GM23338 (cell line): Measurements from ENCODE around the gene PPP2R2B. TPM values are rescaled to one million over a fixed set of nuclear protein-coding genes. Genes with fewer than 3 reads are reported as not detected.
A peak's percentile ranks its signal among the peaks of the same experiment; 100 is the strongest.

ENCODE experiments used
- ATAC-seq: fragments of 200-7000 bp; cut with Tn5 transposase; 3 replicates; pipeline ENCODE4 v1.9.1; 2020
- DNase-seq: peaks from one replicate; pipeline ENCODE4 v3.0.0-alpha.2; 2015; ENCODE audit warnings: low spot score
- H2AFZ ChIP-seq: fragments of 200-600 bp; sonication (generic); 2 replicates; pipeline ENCODE4 v1.8.0; 2016; ENCODE audit warnings: antibody characterized with exemption, mild to moderate bottlenecking, moderate library complexity
- H3F3A ChIP-seq: fragments of 200-600 bp; sonication (generic); replicated peaks from 2 replicates; pipeline ENCODE4 v1.8.0; 2017; ENCODE audit warnings: antibody characterized with exemption, mixed run types, low read depth
- H3K27ac ChIP-seq: fragments of 200-600 bp; sonication (generic); 2 replicates; pipeline ENCODE4 v1.6.1; 2016; ENCODE audit warnings: low read depth
- H3K27me3 ChIP-seq: fragments of 200-600 bp; sonication (generic); 2 replicates; pipeline ENCODE4 v1.8.0; 2016; ENCODE audit warnings: mild to moderate bottlenecking, mixed run types, moderate library complexity; ENCODE audit not compliant: insufficient read depth
- H3K36me3 ChIP-seq: fragments of 200-600 bp; sonication (generic); 2 replicates; pipeline ENCODE4 v1.8.0; 2016; ENCODE audit warnings: mild to moderate bottlenecking; ENCODE audit not compliant: insufficient read depth
- H3K4me1 ChIP-seq: fragments of 200-600 bp; sonication (generic); 2 replicates; pipeline ENCODE4 v1.8.0; 2016; ENCODE audit warnings: mild to moderate bottlenecking, moderate library complexity; ENCODE audit not compliant: insufficient read depth
- H3K4me2 ChIP-seq: fragments of 200-600 bp; sonication (generic); 2 replicates; pipeline ENCODE4 v1.7.1; 2017; ENCODE audit warnings: mixed run types
- H3K4me3 ChIP-seq: fragments of 200-600 bp; sonication (generic); 2 replicates; pipeline ENCODE4 v1.6.1; 2016; ENCODE audit warnings: mixed run types
- H3K79me2 ChIP-seq: fragments of 200-600 bp; sonication (generic); replicated peaks from 2 replicates; pipeline ENCODE4 v1.8.0; 2017; ENCODE audit warnings: mild to moderate bottlenecking; ENCODE audit not compliant: insufficient read depth
- H3K9me2 ChIP-seq: fragments of 200-600 bp; sonication (generic); 2 replicates; pipeline ENCODE4 v1.8.0; 2017; ENCODE audit not compliant: insufficient read depth
- H4K20me1 ChIP-seq: fragments of 200-600 bp; sonication (generic); replicated peaks from 2 replicates; pipeline ENCODE4 v1.8.0; 2017; ENCODE audit warnings: mild to moderate bottlenecking; ENCODE audit not compliant: insufficient read depth
- H3K27ac Mint-ChIP-seq: 2 replicates; pipeline ENCODE4 v1.8.0; 2020; ENCODE audit warnings: inconsistent platforms, mild to moderate bottlenecking, moderate library complexity, mixed read lengths
- H3K27me3 Mint-ChIP-seq: 3 replicates; pipeline ENCODE4 v1.8.0; 2022; ENCODE audit warnings: low read depth, mild to moderate bottlenecking, moderate library complexity, mixed read lengths, inconsistent platforms; ENCODE audit not compliant: insufficient read depth, poor library complexity
- H3K36me3 Mint-ChIP-seq: 3 replicates; pipeline ENCODE4 v1.8.0; 2021; ENCODE audit warnings: low read depth, mild to moderate bottlenecking, inconsistent platforms, moderate library complexity, mixed read lengths
- H3K4me1 Mint-ChIP-seq: 3 replicates; pipeline ENCODE4 v1.8.0; 2020; ENCODE audit warnings: mild to moderate bottlenecking, inconsistent platforms, mixed read lengths
- H3K4me3 Mint-ChIP-seq: 3 replicates; pipeline ENCODE4 v1.8.0; 2021; ENCODE audit warnings: moderate library complexity, mild to moderate bottlenecking, inconsistent platforms, mixed read lengths
- H3K9me3 Mint-ChIP-seq: 3 replicates; pipeline ENCODE4 v1.8.0; 2020; ENCODE audit warnings: moderate library complexity, mild to moderate bottlenecking, inconsistent platforms, mixed read lengths
- CREB1 ChIP-seq: fragments of 250-450 bp; sonication (Bioruptor Pico); IDR thresholded peaks from 2 replicates; pipeline ENCODE4 v1.5.0; 2020; ENCODE audit warnings: low read depth, mild to moderate bottlenecking, moderate library complexity
- EZH2 ChIP-seq: fragments of 200-600 bp; sonication (generic); IDR thresholded peaks from one replicate; pipeline ENCODE4 v1.8.0; 2017; ENCODE audit warnings: antibody characterized with exemption, mild to moderate bottlenecking, low read depth; ENCODE audit not compliant: unreplicated experiment
- EZH2phosphoT487 ChIP-seq: fragments of 200-600 bp; sonication (generic); IDR thresholded peaks from one replicate; pipeline ENCODE4 v1.8.1; 2018; ENCODE audit warnings: antibody characterized with exemption; ENCODE audit not compliant: unreplicated experiment
- JUNB ChIP-seq: IDR thresholded peaks from one replicate; pipeline ENCODE4 v1.6.1; 2016; ENCODE audit warnings: antibody characterized with exemption; ENCODE audit not compliant: unreplicated experiment
- NANOG ChIP-seq: IDR thresholded peaks from 2 replicates; pipeline ENCODE4 v1.6.1; 2016; ENCODE audit warnings: antibody characterized with exemption, borderline replicate concordance
- POLR2AphosphoS5 ChIP-seq: IDR thresholded peaks from 2 replicates; pipeline ENCODE4 v1.6.1; 2016; ENCODE audit warnings: antibody characterized with exemption, low read depth
- STAT1 ChIP-seq: IDR thresholded peaks from one replicate; pipeline ENCODE4 v1.6.1; 2016; ENCODE audit warnings: antibody characterized with exemption; ENCODE audit not compliant: unreplicated experiment
- ZNF114 ChIP-seq: fragments of 250-450 bp; sonication (Bioruptor Pico); IDR thresholded peaks from 2 replicates; pipeline ENCODE4 v1.5.0; 2020; ENCODE audit warnings: mild to moderate bottlenecking, moderate library complexity
- ZNF331 ChIP-seq: fragments of 250-450 bp; sonication (Bioruptor Pico); IDR thresholded peaks from 2 replicates; pipeline ENCODE4 v1.5.0; 2020; ENCODE audit warnings: low read depth, mild to moderate bottlenecking, moderate library complexity
- polyA plus RNA-seq: library from polyadenylated mRNA; unstranded; fragments of >200 nt; fragmentation: Nextera tagmentation; extraction: Ambion mirVana; gene quantifications from 2 replicates; pipeline ENCODE4 v1.2.1, GENCODE V29; 2016
- total RNA-seq: library from RNA; depleted of rRNA; stranded (reverse); fragments of >200 nt; shearing (Covaris generic); gene quantifications from 2 replicates; pipeline ENCODE4 v1.2.3, GENCODE V29; 2014
- TF ChIP-seq, protein P1 (sequence below): IDR thresholded peaks from 2 replicates; pipeline ENCODE4 v1.6.1; 2016; ENCODE audit warnings: antibody characterized with exemption
- TF ChIP-seq, protein P2 (sequence below): fragments of 250-450 bp; sonication (Bioruptor Pico); IDR thresholded peaks from 2 replicates; pipeline ENCODE4 v1.5.0; 2020; ENCODE audit warnings: mild to moderate bottlenecking, moderate library complexity
- TF ChIP-seq, protein P3 (sequence below), 2 experiments: fragments of 200-600 bp in 1 of 2; sonication (generic) in 1 of 2; conservative IDR thresholded peaks; 2 replicates each; pipeline versions ENCODE4 v1.5.1 to v1.6.1; 2016 to 2017; ENCODE audit warnings: antibody characterized with exemption in 2 of 2, low read depth in 2 of 2, mild to moderate bottlenecking in 2 of 2, moderate library complexity in 1 of 2
- TF ChIP-seq, protein P4 (sequence below): IDR thresholded peaks from one replicate; pipeline ENCODE4 v1.6.1; 2018; ENCODE audit warnings: antibody characterized with exemption; ENCODE audit not compliant: unreplicated experiment

The PPP2R2B gene
- total and polyA plus RNA-seq, 2 experiments from 2014 or later: 21.3 to 33.9 TPM

DNA sequence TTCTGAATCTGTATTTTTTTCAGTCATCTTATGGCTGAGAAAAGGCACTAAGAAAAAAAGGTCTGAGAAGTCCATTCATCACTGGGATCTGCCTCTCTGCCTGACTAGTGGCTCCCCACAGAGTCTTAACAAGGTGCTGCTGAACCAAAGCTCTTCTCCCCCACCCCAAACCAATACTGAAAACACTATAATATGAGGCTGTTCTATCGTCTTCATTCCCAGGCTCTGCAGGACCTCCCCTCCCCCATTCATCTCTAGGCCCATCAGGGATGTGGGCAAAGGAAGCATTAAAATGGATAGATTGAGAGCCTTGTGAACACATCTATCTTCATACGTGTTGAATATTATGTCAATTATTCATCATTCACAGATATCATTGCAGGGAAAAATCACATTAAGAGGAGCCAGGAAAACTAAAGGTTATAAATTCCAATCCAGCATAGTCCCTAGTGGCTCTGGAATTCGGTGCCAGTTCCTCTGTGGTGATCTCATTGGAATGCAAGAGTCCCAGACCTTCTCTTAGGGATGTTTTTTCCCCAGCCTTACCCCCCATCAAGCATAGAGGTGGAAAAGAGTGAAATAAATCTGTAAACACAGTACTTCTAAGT is 318.2 kb downstream of the PPP2R2B start:
- peaks cover 12% of the 10 kb centered on the region for H3K9me3 Mint-ChIP-seq
- no peak overlapping the region for H3K4me3 Mint-ChIP-seq
- Histone ChIP-seq H3K4me1 (peaks cover 12% of the 10 kb centered on the region), H3K79me2 (no peaks in the 10 kb centered on the region), H3K9me2 (peaks cover 3% of the 10 kb centered on the region; the same call in 1 of the 2 replicates), H3K36me3 (no peaks in the 10 kb centered on the region), H2AFZ (no peak overlapping the region), H3K4me3 (no peak overlapping the region), H3K27ac (no peak overlapping the region), H3K27me3 (no peaks in the 10 kb centered on the region), H4K20me1 (no peaks in the 10 kb centered on the region), H3F3A (no peaks in the 10 kb centered on the region), H3K4me2 (no peak overlapping the region)
- DNase-seq (peak; percentile 70), ATAC-seq (peak; percentile 86)
- peak overlapping the region; percentile 44 for H3K27ac Mint-ChIP-seq
- TF ChIP-seq, protein P1, sequence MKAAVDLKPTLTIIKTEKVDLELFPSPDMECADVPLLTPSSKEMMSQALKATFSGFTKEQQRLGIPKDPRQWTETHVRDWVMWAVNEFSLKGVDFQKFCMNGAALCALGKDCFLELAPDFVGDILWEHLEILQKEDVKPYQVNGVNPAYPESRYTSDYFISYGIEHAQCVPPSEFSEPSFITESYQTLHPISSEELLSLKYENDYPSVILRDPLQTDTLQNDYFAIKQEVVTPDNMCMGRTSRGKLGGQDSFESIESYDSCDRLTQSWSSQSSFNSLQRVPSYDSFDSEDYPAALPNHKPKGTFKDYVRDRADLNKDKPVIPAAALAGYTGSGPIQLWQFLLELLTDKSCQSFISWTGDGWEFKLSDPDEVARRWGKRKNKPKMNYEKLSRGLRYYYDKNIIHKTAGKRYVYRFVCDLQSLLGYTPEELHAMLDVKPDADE: no peak
- TF ChIP-seq JUNB (no peak), ZNF331 (no peak), EZH2 (no peak), NANOG (no peak), STAT1 (no peak), EZH2phosphoT487 (no peak), CREB1 (CRISPR knock-in tag) (no peak), POLR2AphosphoS5 (no peak), ZNF114 (no peak)
- TF ChIP-seq, protein P2, sequence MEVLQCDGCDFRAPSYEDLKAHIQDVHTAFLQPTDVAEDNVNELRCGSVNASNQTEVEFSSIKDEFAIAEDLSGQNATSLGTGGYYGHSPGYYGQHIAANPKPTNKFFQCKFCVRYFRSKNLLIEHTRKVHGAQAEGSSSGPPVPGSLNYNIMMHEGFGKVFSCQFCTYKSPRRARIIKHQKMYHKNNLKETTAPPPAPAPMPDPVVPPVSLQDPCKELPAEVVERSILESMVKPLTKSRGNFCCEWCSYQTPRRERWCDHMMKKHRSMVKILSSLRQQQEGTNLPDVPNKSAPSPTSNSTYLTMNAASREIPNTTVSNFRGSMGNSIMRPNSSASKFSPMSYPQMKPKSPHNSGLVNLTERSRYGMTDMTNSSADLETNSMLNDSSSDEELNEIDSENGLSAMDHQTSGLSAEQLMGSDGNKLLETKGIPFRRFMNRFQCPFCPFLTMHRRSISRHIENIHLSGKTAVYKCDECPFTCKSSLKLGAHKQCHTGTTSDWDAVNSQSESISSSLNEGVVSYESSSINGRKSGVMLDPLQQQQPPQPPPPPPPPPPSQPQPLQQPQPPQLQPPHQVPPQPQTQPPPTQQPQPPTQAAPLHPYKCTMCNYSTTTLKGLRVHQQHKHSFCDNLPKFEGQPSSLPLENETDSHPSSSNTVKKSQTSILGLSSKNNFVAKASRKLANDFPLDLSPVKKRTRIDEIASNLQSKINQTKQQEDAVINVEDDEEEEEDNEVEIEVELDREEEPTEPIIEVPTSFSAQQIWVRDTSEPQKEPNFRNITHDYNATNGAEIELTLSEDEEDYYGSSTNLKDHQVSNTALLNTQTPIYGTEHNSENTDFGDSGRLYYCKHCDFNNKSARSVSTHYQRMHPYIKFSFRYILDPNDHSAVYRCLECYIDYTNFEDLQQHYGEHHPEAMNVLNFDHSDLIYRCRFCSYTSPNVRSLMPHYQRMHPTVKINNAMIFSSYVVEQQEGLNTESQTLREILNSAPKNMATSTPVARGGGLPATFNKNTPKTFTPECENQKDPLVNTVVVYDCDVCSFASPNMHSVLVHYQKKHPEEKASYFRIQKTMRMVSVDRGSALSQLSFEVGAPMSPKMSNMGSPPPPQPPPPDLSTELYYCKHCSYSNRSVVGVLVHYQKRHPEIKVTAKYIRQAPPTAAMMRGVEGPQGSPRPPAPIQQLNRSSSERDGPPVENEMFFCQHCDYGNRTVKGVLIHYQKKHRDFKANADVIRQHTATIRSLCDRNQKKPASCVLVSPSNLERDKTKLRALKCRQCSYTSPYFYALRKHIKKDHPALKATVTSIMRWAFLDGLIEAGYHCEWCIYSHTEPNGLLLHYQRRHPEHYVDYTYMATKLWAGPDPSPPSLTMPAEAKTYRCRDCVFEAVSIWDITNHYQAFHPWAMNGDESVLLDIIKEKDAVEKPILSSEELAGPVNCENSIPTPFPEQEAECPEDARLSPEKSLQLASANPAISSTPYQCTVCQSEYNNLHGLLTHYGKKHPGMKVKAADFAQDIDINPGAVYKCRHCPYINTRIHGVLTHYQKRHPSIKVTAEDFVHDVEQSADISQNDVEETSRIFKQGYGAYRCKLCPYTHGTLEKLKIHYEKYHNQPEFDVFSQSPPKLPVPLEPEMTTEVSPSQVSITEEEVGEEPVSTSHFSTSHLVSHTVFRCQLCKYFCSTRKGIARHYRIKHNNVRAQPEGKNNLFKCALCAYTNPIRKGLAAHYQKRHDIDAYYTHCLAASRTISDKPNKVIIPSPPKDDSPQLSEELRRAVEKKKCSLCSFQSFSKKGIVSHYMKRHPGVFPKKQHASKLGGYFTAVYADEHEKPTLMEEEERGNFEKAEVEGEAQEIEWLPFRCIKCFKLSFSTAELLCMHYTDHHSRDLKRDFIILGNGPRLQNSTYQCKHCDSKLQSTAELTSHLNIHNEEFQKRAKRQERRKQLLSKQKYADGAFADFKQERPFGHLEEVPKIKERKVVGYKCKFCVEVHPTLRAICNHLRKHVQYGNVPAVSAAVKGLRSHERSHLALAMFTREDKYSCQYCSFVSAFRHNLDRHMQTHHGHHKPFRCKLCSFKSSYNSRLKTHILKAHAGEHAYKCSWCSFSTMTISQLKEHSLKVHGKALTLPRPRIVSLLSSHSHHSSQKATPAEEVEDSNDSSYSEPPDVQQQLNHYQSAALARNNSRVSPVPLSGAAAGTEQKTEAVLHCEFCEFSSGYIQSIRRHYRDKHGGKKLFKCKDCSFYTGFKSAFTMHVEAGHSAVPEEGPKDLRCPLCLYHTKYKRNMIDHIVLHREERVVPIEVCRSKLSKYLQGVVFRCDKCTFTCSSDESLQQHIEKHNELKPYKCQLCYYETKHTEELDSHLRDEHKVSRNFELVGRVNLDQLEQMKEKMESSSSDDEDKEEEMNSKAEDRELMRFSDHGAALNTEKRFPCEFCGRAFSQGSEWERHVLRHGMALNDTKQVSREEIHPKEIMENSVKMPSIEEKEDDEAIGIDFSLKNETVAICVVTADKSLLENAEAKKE (CRISPR knock-in tag): no peak
- TF ChIP-seq, protein P3, sequence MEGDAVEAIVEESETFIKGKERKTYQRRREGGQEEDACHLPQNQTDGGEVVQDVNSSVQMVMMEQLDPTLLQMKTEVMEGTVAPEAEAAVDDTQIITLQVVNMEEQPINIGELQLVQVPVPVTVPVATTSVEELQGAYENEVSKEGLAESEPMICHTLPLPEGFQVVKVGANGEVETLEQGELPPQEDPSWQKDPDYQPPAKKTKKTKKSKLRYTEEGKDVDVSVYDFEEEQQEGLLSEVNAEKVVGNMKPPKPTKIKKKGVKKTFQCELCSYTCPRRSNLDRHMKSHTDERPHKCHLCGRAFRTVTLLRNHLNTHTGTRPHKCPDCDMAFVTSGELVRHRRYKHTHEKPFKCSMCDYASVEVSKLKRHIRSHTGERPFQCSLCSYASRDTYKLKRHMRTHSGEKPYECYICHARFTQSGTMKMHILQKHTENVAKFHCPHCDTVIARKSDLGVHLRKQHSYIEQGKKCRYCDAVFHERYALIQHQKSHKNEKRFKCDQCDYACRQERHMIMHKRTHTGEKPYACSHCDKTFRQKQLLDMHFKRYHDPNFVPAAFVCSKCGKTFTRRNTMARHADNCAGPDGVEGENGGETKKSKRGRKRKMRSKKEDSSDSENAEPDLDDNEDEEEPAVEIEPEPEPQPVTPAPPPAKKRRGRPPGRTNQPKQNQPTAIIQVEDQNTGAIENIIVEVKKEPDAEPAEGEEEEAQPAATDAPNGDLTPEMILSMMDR (conservative IDR thresholded peaks at IDR 0.05; ENCODE audit: low read depth in 2 of 2): no peak
- TF ChIP-seq, protein P4, sequence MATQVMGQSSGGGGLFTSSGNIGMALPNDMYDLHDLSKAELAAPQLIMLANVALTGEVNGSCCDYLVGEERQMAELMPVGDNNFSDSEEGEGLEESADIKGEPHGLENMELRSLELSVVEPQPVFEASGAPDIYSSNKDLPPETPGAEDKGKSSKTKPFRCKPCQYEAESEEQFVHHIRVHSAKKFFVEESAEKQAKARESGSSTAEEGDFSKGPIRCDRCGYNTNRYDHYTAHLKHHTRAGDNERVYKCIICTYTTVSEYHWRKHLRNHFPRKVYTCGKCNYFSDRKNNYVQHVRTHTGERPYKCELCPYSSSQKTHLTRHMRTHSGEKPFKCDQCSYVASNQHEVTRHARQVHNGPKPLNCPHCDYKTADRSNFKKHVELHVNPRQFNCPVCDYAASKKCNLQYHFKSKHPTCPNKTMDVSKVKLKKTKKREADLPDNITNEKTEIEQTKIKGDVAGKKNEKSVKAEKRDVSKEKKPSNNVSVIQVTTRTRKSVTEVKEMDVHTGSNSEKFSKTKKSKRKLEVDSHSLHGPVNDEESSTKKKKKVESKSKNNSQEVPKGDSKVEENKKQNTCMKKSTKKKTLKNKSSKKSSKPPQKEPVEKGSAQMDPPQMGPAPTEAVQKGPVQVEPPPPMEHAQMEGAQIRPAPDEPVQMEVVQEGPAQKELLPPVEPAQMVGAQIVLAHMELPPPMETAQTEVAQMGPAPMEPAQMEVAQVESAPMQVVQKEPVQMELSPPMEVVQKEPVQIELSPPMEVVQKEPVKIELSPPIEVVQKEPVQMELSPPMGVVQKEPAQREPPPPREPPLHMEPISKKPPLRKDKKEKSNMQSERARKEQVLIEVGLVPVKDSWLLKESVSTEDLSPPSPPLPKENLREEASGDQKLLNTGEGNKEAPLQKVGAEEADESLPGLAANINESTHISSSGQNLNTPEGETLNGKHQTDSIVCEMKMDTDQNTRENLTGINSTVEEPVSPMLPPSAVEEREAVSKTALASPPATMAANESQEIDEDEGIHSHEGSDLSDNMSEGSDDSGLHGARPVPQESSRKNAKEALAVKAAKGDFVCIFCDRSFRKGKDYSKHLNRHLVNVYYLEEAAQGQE: no peak
- H3K27me3 Mint-ChIP-seq: peaks cover 4% of the 10 kb centered on the region
- peaks cover 13% of the 10 kb centered on the region for H3K4me1 Mint-ChIP-seq
- H3K36me3 Mint-ChIP-seq: peaks cover 10% of the 10 kb centered on the region
